Measurements from ENCODE around the gene MINDY4.

- TF ChIP-seq CTCF (IDR thresholded peaks at IDR 0.05) (no peak), POLR2A (IDR thresholded peaks at IDR 0.05; ENCODE audit: low read depth) (no peak), POLR2AphosphoS5 (IDR thresholded peaks at IDR 0.05) (no peak), EP300 (IDR thresholded peaks at IDR 0.05) (no peak)
Measured at GRCh38 chr7:30824821-30825720, 53.9 kb downstream of the MINDY4 start.
